T47D (cell line): Measurements from ENCODE around the gene NSMCE1.

Source experiments
- DNase-seq, 2 experiments: peaks; one replicate each; pipeline versions ENCODE4 v3.0.0 to v3.0.0-alpha.2; 2011 to 2012; ENCODE audit warnings: low read depth in 1 of 2, low spot score in 1 of 2
- JUND ChIP-seq: IDR thresholded peaks from 2 replicates; pipeline ENCODE4 v1.6.1; 2012; ENCODE audit warnings: low read depth
- in situ Hi-C: cut with HindIII; loops from 2 replicates; pipeline ENCODE4 v1.10.0; 2016; ENCODE audit warnings: low sequenced_read_pairs, low pct_unique_long_range_greater_than_20kb

Gene NSMCE1

DNA sequence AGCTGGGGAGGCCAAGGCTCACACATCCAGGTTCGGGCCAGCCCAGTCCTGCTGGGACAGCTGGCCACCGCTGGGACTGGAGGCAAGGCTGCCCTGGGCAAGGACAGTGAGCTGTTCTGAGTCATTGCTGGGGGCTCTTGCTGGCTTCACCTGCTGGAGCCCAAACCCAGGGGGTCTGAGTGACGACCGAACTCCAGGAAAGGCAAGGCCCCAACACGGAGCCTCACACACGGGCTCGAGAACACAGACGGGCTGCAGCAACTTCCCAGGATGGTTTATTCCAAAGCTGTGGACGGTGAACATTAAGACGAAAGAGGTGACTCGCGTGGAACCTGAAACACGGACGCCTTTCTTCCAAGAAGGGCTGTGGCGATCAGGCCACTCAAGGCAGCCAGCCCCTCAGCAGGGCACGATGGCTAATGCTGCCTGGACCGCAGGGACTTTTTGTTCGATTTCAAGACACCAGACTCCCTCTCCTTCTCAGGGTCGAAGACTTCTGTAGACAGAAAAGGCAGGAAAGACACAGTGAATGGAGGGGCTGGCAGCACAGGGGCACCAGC lies 43.8 kb downstream of the NSMCE1 start:
- no peak for TF ChIP-seq JUND
- no peak for DNase-seq
- in situ Hi-C loops, result no loop called here

DNA sequence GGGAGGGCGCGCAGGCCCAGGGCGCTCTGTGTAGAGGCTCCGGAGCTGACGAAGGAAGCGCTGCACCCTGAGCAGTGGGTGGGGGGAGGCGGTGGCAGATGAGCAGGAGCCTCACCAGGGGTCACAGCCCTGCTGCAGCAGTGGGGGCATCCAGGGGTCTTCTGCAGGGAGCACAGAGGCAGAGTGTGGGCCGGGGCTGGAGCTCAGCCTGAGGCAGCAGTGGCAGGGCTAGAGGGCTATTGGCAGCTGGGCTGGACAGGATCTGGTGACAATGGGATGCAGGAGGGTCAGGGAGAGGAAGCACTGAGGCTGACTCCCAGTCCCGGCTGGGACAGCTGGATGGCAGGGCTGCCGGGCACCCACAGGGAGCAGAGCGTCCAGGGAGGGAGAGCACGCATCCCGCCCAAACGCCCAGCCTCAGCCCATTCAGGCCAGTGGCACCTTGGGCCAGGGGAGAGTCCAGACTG lies 44.3 kb downstream of the NSMCE1 start:
- in situ Hi-C loops, result no loop called here
- TF ChIP-seq JUND, result no peak
- no peak for DNase-seq

GRCh38 chr16:27223701-27224100 lies 44.9 kb downstream of the NSMCE1 start:
- TF ChIP-seq JUND, result no peak
- in situ Hi-C loops, result no loop called here
- no peak for DNase-seq

GRCh38 chr16:27223226-27223610 lies 45.4 kb downstream of the NSMCE1 start:
- no peak for TF ChIP-seq JUND
- no peak for DNase-seq
- in situ Hi-C loops, result no loop called here

DNA sequence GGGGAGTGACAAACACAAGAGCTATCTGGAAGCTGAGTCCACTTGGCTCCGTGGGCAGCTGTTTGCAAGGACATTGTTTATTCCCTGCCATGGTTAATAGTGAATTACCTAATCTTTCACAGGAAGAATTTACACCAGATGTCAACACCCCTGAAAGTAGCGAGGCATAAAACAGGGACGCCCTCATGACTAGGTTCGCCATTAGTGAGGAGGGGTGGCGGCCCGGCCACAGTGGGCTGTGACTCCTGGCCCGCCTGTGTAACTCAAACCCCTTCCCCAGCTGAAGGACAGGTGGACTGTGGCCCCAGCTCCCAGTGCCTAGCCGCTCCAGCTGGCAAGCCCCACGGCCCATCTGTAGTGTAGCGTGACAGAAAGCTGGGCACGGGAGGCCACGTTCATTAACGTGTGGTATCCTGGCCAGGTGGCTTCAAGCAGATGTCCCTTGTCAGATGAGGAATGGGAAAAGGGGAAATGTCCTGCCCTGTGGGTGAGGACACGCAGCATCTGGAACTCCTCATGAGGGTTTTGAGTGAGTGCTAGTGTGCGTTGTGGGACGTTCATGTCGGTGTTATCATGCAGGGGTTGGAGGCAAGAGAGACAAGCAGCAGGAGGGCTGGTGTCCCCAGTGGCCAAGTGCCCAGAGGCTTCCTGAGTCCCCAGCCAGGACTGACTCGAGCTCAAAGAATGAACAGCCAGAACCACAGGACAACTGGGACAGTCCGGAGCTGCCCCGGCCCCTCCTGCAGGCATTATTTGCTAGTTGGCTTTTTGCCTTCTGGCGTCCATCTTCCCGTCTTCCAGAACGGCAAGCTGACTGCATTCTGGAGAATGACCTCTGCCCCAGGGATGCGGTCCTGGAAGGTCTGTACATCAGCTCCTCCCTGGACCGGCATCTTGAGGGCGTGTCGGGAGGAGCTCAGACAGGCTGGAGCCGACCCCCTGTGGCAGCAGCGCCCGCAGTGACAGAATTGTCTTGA lies 46.0 kb downstream of the NSMCE1 start:
- TF ChIP-seq JUND, result no peak
- in situ Hi-C loops, result no loop called here
- no peak for DNase-seq

GRCh38 chr16:27221576-27222248 lies 46.9 kb downstream of the NSMCE1 start:
- TF ChIP-seq JUND, result no peak
- no peak for DNase-seq
- in situ Hi-C loops, result no loop called here

DNA sequence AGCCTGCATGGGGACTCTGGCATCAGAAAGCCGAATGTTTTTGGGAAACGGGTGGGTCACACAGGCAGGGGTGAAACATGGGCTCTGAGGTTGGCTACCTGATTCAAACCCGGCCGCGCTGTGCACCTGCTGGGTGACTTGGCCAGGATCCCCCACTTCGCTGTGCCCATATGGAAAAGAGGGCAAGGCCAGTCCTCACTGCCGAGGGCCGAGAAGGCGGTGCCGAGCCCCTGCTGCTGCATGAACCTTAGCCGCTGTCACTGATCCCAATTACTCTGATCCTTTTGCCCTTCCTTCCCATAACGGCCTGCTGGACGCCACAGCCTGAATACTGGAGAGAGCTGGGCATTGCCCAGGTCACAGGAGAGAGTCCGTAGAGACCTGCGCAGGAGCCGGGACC lies 47.6 kb downstream of the NSMCE1 start:
- no peak for TF ChIP-seq JUND
- DNase-seq, result no peak
- in situ Hi-C loops, result no loop called here

GRCh38 chr16:27220527-27220926 lies 48.0 kb downstream of the NSMCE1 start:
- in situ Hi-C loops, result no loop called here
- TF ChIP-seq JUND, result no peak
- no peak for DNase-seq

- no peak for TF ChIP-seq JUND
- DNase-seq, result no peak
- in situ Hi-C loops, result no loop called here
These were observed 48.5 kb downstream of the NSMCE1 start for GRCh38 chr16:27220120-27220519.

- DNase-seq, result no peak
- in situ Hi-C loops, result no loop called here
- no peak for TF ChIP-seq JUND
These were observed 49.4 kb downstream of the NSMCE1 start for GRCh38 chr16:27219161-27219560.

DNA sequence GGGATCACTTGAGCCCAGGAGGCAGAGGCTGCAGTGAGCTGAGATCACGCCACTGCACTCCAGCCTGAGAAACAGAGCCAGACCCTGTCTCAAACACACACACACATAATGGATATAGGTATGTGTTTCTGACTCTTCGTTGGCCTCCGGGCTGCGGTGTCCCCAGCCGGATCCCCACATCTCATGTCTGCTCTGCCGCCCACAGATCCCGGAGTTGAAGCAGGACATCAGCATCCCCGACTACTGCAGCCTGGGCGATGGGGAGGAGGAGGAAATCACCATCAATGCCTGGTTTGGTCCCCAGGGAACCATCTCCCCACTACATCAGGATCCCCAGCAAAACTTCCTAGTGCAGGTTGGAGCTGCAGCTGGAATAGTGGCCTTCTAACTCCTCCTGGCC lies 49.8 kb downstream of the NSMCE1 start:
- no peak for TF ChIP-seq JUND
- no peak for DNase-seq
- in situ Hi-C loops, result no loop called here

DNA sequence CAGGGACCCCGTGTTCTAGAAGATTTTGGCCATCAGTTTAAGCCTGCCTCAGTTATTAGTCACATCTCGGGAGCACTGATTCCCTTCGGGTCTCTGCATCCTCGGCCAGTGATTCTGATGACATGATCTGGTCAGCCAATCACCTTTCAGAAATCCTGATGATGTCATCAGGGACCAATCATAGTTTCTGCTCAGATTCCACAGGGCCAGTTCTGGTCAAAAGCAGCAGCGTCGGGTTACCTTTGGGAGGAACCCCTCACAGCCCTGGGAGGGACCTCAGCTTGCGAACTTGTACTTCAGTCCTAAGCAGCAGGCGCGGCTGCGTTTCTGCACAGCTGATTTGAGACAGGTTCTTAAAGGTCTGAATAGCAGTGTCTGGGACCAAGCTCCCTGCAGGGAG lies 51.3 kb downstream of the NSMCE1 start:
- in situ Hi-C loops, result no loop called here
- peak in 1 of 2 experiments; percentile 61 for DNase-seq
- TF ChIP-seq JUND, result no peak

- TF ChIP-seq JUND, result no peak
- DNase-seq, result no peak
- in situ Hi-C loops, result no loop called here
These were observed 52.2 kb downstream of the NSMCE1 start for GRCh38 chr16:27216297-27216885.
